GM04504 (cell line): ENCODE data around the gene BTG2.
A peak's percentile ranks its signal among the peaks of the same experiment; 100 is the strongest.

Experiments used
- DNase-seq: peaks from one replicate; pipeline ENCODE4 v3.0.0-alpha.2; 2012; ENCODE audit warnings: low read depth

The BTG2 gene

DNA sequence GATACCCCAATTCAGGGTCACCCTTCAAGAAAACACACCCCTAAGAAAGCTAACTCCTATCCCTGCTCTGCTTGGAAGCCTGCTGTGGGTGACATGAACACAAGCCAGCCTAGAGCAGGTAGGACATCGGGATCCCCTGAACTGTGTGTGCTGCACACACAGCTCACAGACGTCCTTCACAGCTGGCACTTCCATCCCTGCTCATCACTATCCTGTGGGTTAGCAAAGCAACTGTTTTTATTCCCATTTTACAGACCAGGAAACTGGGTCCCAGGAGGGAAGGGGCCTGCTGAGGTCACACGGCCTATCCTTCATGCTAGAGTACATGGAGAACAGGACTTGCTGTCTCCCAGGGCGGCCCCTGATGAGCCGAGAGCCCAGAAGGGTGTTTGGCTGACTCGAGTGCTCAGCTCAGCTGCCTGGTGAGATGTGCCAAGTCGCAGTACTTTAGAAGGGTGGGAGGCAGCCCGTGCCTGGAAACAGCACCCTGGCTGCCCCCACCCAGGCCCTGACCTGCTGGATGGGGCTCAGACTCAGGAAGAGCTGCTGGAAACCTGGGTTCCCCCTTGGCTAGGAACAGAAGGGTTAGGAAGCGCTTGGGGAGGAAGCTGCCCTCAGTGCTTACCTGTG is 28.3 kb upstream of the BTG2 start:
- no peak for DNase-seq

DNA sequence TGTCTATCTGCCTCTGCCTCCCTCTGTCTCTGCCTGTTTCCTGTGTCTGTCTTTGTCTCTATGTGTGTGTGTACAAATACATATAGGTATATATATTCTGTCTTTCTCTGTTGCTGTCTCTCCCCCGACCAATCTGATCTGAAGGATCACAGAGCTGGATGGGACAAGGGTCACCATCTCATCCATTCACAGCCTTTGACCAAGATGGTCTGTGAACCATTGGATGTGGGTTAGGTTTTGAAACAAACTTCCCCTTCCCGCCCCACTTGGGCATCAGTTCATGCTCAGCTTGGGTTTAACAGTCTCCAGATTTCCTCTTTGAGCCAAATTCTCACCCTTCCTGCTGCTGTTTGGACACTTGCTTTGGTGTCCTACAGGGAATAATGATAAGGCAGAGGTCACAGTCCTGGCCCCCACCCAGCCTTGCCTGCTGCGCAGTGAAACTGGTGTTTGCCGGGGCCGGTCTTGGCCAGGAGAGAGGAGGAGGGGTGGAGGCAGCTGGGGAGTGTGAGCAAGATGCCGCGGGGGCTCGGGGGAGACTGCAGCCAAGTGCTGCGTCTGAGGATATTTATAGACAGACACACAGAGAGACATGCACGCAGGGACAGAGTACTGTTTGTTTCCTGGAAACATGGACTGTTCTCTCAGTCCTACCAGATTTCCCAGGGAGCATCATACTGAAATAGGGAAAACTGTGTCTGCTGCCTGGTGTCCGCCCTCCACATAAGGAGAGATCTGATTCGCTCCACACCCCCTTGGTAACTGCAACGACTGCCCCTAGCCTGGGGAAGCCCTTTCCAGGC is 27.0 kb upstream of the BTG2 start:
- peak; percentile 50 for DNase-seq

DNA sequence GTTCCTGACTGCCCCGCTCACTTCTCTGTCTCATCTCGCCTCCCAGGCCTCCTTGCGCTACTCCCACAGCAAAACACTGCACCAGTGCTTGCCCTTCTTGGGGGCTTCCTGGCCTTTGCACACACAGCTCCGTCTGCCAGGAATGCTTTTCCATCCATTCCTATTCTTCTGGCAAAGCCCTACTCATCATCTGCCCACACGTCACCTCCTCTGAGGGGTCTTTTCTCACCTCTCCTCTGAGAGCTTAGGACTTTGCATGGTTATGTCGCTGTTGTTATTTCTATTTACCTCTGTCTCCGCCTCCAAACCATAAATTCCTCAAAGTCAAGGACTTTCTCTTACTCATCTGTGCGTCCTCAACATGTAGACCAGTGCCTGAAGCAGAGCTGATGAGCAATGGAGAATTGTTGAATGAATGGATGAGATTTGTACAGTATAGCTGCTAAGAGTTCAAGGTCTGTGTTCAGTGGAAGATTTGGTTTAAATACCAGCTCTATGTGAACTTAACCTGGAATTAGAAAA is 26.4 kb upstream of the BTG2 start:
- no peak for DNase-seq

DNA sequence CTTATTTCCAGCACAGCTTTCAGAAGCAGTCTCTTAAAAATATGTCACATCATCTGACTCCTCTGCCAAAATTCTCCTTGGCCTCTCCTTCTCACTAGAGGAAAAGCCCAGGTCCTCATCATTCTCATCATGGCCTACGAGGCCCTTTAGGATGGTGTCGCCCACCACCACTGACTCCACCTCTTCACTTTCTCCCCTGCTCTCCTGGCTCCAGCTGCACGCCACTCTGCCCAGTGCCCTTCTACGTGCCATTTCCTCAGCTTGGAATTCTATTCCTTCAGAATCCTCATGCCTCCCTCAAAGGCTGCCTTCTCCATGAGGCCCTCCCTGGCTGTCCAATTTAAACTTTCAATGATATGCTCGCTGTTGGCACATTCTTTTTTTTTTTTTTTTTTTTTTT is 25.3 kb upstream of the BTG2 start:
- no peak for DNase-seq

DNA sequence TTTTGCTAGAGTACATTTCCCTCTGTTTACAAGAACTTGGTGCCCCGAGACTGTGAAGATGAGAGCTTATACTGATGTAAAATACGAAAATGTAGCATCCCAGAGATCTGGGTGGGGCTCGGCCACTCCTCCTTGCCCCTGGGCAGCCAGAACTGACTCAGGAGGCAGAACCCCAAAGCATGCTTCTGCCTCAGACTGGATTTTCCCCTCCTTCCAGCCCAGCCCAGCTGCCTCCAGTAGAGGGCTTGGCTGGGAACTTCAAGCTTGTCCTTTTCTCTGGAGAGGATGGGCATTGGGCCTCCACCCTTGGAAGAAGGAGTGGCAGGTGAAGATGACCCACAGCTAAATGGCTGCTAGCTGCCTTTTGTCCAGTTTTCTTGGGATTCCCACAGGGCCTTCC is 24.3 kb upstream of the BTG2 start:
- no peak for DNase-seq

DNA sequence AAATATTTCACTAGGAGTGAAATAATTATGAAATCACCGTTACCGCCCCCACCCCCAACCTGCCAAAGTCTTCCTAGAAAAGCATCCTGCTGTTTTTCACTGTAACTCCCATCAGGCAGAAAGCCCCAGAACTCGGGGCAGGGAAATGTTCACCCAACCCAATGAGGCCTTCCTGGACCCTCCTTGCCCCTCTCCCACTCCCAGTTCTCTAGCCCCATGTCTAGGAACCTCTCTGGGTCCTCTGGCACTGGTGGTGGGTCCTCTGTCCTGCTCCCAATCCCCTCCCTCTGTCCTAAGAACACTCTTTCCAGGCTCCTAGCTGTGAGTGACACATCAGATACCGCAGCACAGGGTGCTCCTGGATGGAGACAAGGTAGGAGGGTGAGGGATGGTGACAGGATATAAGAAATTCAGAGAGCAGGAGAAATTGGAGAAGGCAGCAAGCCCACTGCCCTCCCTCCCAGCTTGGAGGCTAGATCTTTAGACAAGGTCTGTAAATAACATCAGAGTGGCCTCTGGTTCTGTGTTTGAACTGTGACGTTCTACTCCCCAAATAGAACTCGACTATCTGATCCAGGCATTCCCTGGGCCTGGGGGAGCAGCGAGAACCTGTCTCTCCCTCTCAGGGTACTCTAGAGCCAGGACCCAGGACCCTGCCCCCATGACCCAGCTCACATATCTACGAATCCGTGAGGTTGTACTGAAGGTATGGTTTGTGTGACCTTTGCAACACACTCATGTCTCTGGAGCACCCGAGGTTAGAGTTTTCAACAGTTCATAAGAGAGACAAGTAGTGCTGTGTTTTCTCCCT is 23.3 kb upstream of the BTG2 start:
- no peak for DNase-seq

DNA sequence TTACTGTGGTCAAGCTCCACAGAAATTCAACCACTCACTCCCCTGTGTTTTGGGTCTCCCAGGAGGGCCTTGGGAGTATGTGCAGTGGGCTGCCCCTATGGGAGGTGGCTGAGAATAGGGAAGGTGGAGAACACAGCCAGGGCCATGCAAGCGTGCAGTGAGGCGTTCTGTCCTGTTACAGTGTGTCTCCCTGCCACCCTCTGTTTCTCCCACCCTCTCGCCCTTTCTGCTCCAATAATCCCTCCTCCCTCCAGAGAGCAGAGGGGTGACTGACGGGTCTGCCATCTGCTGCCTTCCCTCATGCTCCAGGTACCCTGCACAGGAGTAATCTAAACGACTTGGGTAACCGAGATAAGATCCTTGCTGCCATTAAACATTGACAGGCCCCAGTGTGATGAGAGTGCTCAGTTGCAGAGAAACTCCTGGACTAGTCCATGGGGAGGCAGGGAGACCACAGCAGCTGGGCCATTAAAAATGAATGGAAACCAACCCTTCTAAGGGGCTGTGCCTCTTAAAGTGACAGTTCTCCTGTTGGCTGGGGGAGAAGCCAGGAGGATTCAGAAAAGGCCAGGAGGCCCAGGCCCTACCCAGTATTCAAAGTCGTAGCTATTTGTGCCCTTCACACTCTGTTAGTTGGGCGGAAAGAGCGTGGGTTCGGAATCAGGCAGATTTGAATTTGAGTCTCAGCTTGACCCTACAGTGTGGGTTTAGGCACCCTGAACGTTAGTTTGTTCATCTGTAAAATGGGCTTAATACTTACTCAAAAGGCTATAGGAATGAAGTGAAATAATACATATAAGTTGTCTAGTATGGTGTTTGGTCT is 22.4 kb upstream of the BTG2 start:
- no peak for DNase-seq

DNA sequence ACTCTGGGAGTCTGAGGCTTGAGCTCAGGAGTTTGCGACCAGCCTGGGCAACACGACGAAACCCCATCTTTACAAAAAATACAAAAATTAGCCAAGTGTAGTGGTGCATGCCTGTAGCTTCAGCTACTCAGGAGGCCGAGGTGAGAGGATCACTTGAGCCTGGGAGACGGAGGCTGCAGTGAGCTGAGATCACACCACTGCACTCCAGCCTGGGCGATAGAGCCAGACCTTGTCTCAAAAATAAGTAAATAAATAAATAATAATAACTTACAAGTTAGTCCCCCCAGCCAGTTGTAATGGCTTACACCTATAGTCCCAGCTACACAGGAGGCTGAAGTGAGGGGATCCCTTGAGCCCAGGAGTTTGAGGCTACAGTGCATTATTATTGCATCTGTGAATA is 21.7 kb upstream of the BTG2 start:
- DNase-seq = no peak

DNA sequence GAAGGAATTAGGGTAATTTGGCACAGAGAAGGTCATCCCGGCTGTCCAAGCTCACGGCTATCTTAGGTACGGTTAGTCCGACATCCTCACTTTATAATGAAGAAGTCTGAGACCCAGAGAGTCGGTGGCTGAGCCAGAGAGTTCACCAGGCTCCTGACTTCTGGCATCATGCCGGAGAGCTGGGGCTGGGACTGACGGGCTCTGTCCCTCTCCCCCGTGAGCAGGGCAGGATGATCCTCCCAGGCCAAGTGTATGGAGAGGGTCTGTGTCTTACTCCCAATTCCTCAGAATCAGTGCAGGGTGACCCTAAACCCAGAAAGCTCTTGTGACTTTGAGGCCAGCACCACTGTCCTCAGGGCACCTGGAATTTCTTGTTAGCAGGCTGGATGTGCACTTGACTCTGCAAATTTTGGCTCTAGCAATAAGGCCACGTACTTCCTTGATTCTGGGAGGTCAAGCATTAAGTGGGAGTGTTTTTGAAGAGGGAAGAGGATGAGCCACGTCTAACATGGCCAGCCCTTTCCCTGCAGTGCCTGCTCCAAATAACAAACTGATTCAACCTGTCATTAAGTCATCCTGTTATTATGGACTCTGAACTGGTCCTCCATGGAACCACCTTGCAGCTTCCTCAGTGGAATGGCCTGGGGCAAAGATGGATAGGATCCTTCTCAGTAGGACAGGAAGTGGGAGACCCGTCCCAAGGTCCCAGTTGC is 20.8 kb upstream of the BTG2 start:
- DNase-seq = no peak

DNA sequence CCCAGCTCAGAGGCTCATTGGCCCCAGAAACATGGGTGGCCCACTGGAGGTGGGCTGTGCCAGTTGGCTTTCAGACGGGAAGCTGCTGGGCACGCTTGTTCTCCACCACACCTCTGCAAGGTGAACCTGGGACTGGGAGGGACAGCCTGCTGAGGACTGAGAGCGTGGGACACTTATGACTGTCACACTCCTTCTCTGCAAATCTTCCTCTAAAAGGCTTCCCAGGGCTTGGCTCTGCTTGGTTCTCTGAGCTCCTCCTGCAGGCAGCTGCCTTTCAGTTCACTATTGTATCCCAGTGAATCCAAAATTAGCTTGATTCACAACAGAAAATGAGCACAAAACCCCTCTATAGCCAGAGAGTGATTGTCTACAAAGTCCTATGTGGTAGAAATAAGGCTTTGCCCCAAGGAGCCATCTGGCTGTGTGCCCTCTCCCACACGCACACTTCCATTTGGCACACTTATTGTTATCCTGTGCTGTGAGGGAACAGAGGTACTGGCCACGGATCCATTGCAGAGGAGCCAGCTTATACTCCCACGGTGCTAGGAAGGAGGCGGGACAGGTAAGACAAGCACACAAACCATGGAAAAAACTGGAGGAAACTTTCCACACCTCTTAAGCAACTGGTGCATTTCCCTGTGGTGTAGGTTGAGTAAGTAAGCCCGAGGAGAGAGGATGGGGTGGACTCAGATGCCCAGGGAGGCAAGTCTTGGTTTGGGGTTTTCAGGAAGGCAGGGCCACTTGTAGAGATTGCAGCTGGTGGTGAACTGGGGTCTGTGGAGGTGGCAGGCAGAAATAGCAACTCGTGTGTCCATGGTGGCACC is 18.9 kb upstream of the BTG2 start:
- no peak for DNase-seq

DNA sequence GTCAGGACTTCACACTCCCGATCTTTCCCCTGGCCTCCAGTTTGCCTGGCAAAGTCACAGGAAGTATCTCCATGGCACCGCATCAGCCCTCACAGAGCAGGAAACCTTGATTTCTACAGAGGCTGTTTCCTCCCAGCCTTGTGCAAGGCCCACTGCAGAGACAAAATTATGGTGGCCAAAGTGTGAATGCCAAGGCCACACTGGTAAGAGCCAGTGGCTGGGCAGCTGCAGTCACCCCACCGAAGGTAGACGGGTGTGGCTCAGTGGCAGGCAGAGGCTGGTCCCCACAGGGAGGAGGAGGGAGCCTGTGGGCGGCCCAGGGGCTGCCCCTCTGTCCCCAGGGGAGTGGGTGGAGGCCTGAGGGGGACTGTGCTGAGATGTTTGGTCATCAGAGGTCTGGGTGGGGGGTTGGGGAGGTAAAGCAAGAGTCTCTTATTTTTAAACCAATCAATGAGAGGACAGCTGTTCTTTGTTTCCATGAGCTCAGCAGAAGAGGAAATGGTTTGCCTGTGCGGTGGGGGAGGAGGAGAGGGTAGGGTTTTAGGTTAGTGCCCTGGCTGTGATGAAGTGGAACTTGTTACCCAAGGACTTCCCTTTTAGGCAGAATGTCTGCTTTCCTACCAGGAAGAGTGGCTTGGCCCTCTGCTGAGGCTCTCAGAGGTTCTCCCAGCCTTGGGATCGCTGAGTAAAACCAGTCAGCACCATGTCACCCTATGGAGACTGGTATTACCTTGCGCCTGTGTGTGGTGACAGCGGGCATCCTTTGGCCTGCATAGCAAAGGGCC is 18.0 kb upstream of the BTG2 start:
- DNase-seq = no peak

DNA sequence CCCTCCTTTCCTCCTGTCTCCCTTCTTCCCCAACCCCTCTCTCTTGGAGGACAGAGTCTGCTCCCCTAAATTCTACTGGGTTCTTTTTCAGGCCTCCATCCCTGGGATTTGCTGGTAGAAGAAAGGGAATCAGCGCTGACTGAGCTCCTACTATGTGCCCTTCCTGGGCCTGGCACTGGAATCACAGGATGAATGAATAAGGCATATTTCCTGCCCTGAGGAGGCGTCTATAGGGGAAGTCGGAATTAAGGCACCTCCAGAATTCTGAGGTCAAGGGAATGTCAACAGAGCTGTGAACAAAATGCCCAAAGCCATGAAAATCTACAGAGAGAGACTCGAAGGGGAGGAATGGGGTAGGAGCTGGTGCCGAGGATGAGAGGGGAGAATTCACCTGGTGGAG is 17.4 kb upstream of the BTG2 start:
- DNase-seq = no peak

DNA sequence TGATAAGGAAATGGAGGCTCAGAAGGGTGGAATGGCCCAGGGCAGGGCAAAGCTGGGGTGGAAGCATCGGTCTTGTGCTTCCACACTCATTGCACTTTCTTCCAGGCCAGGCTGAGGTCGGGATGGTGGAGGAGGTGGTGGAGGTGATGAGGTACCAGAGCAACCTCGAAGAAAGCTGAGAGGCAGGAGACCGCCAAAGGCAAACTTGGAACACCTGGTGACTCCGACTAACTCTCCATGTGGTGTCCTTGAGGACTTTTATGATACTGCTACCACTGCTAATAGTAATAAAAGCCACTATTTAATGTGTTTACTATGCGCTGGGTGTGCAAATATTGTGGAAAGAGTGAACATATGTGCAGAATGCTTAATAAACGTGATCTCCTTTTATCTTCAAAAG is 16.9 kb upstream of the BTG2 start:
- no peak for DNase-seq

DNA sequence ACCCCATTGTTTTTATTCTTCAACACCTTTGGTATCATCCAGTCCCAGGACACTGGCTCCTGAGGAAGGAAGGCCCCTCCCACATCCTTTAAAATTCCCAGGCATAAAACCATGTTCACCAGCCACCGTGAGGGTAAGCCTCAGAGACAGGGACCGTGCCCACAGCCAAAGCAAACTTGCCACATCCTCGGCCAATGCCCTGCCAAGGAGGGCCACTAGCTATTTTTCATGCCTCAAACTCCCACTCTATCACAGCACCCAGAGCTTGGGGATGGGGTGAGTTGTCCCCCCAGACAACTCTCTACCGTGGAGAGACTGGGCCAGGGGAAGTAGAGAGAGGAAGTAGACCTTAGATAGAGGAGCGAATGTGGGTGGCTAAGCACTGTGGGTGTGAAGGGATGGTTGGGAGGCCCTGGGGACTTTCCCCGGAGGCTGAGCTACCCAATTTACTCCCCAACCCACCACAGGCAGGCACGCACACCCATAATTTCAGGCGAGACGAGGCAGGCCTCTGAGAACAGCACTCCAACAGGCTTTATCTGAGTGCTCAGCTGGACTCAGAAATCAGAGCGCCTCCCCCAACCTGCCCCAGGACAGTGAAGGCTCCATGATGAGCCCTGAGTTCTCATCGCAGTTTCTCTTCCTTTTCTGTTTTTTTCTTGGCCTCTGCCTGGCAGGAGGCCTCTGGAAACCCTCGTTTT is 15.9 kb upstream of the BTG2 start:
- DNase-seq = no peak

DNA sequence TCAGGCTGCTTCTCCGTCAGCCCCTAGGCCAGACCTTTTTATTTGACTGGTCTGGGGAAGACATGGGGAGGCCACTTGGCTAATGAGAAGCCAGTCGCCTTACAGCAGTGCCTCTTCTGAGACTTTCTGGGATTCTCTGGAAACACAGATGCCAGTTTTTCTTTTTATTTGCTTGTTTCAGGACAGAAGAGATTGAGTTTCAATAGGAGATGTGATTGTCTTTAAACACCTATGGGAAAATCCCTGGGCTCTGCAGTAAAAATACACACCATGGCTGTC is 15.4 kb upstream of the BTG2 start:
- no peak for DNase-seq

DNA sequence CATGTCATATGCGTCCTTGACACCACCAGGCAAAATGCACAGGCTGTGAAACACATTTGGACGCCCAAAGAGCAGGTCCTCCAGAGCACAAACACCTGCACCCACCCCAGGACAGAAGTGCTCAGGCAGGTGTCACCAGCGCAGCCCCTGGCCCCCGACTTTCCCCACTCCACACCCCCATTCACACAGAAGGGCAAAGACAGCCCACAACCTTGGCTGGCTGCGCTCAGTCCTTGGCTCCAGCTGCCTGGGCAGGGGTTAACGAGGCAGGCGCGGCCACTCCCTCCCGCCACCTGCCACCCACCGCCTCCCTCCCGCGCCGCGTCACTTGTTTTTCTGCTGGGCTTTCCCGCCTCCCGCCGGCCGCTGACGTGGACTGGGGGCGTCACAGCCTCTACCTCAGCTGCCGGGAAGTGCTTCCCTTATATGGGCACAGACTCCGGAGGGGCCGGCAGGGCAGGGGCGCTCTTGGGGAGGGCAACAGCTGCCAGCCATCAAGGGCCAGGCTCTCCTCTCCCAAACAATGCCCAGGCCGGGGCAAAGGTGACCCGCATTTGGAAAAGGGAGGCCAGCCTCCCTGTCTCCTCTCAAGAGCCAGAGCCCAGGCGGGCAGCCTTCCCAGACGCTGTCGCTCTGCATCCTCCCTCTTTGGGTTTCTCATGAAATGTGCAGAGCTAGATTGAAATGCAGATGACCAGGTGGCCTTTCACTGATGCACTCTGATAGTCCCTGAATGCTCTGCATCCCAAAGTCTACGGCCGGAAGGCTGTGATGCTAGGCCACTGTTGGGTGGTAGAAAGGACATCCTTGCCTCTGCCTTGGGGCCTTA is 14.8 kb upstream of the BTG2 start:
- DNase-seq = no peak

DNA sequence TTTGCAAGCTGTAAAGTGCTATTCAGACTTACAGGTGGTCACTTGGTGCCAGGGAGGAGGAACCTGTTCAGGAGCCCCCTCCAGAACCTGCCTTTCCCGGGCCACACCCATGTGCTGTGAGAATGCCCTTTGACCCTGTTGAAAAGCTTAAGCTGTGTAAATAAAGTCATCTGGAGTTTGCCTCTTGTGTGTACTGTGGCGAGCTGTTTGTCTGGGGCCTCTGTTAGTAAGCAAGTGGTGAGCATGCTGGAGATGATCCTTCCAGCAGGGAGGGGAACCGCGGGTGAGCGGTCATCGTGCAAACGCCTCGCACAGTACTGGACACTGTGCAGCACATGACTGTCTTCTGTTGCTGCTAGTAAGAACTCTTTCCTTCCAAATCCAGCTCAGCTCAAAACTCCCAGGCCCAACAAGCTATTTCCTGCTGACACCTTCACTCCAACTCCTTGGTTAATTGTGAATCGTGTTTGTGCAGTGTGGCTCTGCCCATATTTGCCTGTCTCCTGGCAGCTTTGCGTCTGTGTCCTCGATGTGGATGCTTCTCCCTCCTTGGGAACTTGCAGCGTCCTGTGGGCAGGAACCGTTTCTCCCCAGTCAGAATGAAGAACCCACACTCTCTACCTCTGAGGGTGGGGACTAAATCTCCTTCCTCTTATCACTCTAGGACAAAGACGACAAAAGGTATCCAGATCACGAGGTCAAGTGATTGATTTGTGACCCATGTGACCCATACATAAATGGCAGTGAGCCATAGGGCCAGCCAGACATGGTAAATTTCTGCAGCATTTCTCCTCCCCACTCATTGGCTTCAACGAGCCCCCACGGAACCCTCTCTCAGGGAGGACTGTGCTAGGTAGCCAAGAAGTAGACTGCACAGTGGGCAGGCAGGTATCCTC is 13.9 kb upstream of the BTG2 start:
- DNase-seq = no peak
